Stimulated activated CD8-positive, alpha-beta memory T cell treated with anti-CD3 and anti-CD28 coated beads, Interleukin-2, amount 100 ng/mL, for 1 hour (primary cell): Measurements from ENCODE around the gene BRINP1.

Experiments
- DNase-seq, 2 donors: peaks; one replicate each; pipeline ENCODE4 v3.0.0-alpha.2; 2020; ENCODE audit warnings: low read depth in 2 of 2

The BRINP1 gene

GRCh38 chr9:119282476-119283077, 86.7 kb downstream of the BRINP1 start:
- DNase-seq: no peak

- DNase-seq: no peak
Observed at GRCh38 chr9:119280740-119281485, 88.3 kb downstream of the BRINP1 start.

- DNase-seq: no peak
Observed at GRCh38 chr9:119278171-119278570, 91.1 kb downstream of the BRINP1 start.

- DNase-seq: no peak
Observed at GRCh38 chr9:119273984-119274665, 95.1 kb downstream of the BRINP1 start.

GRCh38 chr9:119273325-119273904, 95.8 kb downstream of the BRINP1 start:
- no peak for DNase-seq

GRCh38 chr9:119272500-119273211, 96.6 kb downstream of the BRINP1 start:
- no peak for DNase-seq

GRCh38 chr9:119268985-119269384, 100.2 kb downstream of the BRINP1 start:
- DNase-seq: no peak

- DNase-seq: no peak
Observed at GRCh38 chr9:119264165-119264564, 105.1 kb downstream of the BRINP1 start.

GRCh38 chr9:119257592-119257991, 111.6 kb downstream of the BRINP1 start:
- no peak for DNase-seq

DNA sequence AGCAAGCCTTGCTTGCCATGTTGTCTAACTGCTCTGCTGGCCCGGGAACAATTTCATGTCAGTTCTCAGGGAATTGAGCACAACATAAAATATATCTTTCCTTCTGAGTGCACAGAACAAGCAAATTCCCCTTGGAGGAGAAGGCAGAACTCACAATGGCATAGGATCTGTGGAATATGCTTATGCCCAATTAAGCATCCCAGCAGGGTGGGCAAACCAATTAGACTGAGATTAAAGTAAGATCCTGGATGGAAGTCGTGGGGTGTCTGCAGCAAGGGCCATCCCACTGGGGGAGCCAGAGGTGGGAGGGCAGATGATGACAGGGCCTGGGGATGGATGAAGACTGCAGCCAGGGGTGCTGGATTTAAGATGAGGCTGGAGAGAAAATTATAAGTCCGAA, 114.1 kb downstream of the BRINP1 start:
- no peak for DNase-seq

GRCh38 chr9:119252671-119253299, 116.5 kb downstream of the BRINP1 start:
- DNase-seq: no peak

GRCh38 chr9:119251936-119252335, 117.3 kb downstream of the BRINP1 start:
- no peak for DNase-seq

DNA sequence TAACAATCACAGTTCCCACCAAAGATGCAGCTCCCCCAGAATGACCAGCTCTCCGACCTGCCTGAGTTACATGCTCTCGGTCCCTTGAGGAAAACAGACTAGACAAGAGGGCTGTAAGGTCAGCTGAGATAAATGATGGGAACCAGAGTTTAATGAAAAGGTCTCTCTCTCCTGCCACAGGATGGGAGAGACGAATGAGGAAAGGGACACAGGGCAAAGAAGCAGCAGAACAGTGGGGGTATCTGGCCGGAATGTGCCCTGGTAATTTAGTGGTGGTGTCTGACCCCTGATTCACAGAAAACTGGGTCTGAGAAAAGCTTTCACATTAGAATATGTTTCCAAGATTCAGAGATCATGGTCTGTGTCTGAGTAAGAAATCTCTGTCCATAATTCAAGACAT, 118.5 kb downstream of the BRINP1 start:
- no peak for DNase-seq

DNA sequence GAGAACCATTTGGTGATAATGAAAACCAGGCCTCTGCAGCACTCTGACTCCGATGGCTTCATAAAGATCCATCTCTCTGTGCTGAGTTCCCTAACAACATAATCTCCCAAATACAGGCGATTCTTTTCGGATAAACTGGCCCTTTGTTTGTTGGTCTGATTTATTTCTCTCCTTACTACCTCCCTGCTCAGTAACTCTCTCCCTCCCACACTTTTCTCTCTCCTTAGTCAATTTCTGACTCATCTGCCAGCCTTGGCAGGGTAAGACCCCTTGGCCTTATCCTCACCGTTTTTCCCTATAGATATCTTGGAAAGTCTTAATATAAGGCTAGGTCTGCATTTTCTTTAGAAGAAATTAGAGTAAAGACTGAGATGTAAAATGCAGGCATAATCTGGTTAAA, 128.7 kb downstream of the BRINP1 start:
- DNase-seq: no peak

DNA sequence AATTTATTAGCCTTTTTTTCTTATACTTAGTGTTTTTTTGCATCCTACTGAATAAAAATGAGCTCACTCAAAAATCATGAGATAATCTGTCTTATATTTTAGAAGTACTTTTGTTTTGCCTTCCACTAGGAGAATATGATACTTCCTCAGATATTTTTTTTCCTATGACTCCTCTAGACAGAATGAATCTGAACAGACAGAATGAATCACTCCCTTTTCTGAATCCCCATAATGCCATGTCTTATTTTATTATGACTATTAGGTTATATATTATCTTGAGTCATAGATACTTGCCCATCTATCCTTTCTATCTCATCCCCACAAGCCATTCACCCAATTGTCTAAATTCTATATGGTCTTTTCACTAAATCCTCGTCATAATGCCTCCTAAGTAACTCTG, 134.6 kb downstream of the BRINP1 start:
- DNase-seq: no peak

- no peak for DNase-seq
Observed at GRCh38 chr9:119227422-119227821, 141.8 kb downstream of the BRINP1 start.

DNA sequence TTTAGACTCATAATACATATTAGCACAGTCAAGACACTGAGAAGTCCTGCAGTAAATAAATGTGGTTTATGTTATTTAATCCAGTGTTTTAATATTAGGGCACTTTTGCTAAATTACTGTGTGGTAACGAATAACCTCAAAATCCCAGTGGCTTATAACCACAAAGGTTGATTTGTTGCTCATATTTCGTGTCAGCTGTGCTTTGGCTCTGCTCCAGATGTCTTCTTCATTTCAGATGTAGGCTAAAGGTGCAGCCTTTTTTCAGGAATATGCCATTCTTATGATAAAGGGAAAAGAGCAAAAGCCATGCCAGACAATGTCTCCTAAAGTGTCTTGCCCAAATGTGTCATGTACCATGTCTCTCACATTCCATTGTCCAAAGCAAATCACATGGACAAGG, 144.8 kb downstream of the BRINP1 start:
- DNase-seq: no peak

DNA sequence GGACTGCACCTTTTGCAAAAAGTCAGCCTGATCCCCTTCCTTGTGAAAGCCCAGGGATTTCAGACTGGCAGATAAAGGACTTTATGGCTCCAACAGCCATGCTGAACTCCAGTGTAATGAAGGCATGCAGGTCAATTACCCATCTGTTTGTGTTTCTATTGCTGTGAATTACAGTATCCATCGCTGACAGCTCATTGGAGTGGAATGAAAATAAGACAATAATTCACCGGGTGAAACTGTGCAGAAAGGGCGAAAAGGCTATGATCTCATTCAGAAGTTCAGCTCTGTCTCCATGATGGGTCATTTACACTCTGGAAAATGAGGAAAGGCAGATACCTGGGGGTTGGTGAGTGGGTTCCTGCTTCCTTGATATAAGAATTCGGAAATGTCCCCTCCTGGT, 148.0 kb downstream of the BRINP1 start:
- no peak for DNase-seq

DNA sequence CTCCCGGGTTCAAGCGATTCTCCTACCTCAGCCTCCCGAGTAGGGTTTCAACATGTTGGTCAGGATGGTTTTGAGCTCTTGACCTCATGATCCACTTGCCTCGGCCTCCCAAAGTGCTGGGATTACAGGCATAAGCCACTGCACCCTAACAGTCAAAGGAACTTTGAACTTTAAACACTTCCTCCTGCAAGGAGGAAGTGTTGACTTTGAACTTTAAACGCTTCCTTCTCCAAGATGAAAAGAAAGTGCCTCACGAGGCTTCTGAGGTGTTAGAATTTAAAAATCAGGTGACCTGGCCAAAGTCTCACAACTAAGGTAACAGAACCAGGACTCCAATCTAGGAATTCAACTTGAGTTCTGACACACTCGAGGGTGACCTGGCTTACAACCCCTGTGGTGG, 150.9 kb downstream of the BRINP1 start:
- DNase-seq: no peak

- no peak for DNase-seq
Observed at GRCh38 chr9:119216651-119217331, 152.4 kb downstream of the BRINP1 start.

GRCh38 chr9:119215651-119216050, 153.6 kb downstream of the BRINP1 start:
- no peak for DNase-seq
